ENCODE results near the gene SMC4. TPM values are rescaled to one million over a fixed set of nuclear protein-coding genes. Genes with fewer than 3 reads are reported as not detected.

SMC4 gene
- total and polyA plus RNA-seq, 2 of the 8 experiments (the other 6 are each of a cell fraction or from before 2014, with no cell fraction given), result 26.6 to 118 TPM

DNA sequence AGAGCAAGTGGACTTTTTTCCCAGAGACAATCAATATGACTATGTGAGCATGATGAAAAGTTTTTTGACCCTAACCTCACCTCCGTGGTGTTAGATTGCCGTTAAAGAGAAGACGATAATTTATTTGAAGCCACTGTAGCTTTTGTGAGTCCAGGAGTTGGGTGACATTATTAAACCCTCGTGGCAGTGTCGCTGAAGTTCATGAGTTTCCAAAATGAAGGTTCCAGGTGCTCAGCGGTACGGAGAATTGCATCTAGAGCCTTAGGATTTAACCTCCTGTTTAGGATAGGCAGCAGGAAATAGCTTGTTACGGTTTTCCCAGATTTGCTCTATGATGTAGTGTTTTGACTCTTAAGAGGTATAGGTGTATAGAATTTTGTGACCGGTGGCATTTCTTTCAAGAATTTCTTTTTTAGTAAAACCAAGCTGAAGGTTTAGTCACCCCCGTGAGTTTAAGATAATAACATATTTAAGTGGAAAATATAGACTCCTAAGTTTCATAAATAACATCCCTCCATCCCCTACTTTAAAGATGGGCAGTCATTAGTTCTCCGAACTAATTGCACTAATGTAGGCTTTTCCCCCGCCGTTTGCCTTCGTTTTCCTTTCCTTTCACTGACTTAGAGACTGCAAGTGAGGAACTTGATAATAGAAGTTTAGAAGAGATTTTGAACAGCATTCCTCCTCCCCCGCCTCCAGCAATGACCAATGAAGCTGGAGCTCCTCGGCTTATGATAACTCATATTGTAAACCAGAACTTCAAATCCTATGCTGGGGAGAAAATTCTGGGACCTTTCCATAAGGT, 2.0 kb downstream of the SMC4 start:
- H3K4me1 ChIP-seq (replicated peaks in 1 of 4; ENCODE audit: control insufficient read depth in 3 of 4, insufficient read depth in 4 of 4, low read length in 3 of 4), result no peaks in the 10 kb centered on the region; a peak in 3 of 7 replicates
- DNase-seq (ENCODE audit: low read depth in 1 of 2, low spot score in 2 of 2) (no peak), FAIRE-seq (no peak)
- H3K4me3 ChIP-seq (ENCODE audit: extremely low read depth in 1 of 4, insufficient read depth in 2 of 4, low read depth in 3 of 4, low read length in 4 of 4), result peak overlapping the region; percentile 84 to 99 (median 92)
- H3K36me3 ChIP-seq (ENCODE audit: control insufficient read depth in 2 of 4, insufficient read depth in 4 of 4, low read length in 3 of 4), result peaks cover 0 to 26% (median 3%) of the 10 kb centered on the region in 4 experiments; a peak in 5 of 8 replicates
- no peak overlapping the region for H3K14ac ChIP-seq (ENCODE audit: insufficient read length)
- 31% methylated on average over 16 of the region's 16 CpGs; no CpG with 5 or more reads in 1 of the 2 experiments for WGBS, 2 experiments (ENCODE audit: extremely low coverage in 1 of 2, insufficient coverage in 1 of 2, insufficient read length in 1 of 2, insufficient replicate concordance in 2 of 2, low coverage in 1 of 2, low lambda C conversion rate in 2 of 2, missing lambda C conversion rate in 1 of 2)
- H4K91ac ChIP-seq (replicated peaks; ENCODE audit: insufficient read length, low read length), result no peak overlapping the region
- H2BK120ac ChIP-seq (replicated peaks; ENCODE audit: low read depth, low read length), result no peak overlapping the region
- H3K4me2 ChIP-seq (ENCODE audit: insufficient read depth in 1 of 2, low read depth in 2 of 2, low read length in 2 of 2), result peak overlapping the region; percentile 87 to 91
- no peak overlapping the region for H2BK15ac ChIP-seq (ENCODE audit: low read length)
- no peak overlapping the region for H3K4ac ChIP-seq (replicated peaks; ENCODE audit: insufficient read length, low read depth, low read length)
- no peak overlapping the region for H4K8ac ChIP-seq (ENCODE audit: extremely low read depth, insufficient read depth, low read length)
- H3K23me2 ChIP-seq (ENCODE audit: low read depth, low read length), result peaks cover 5% of the 10 kb centered on the region; the same call in 1 of the 2 replicates
- POLR2A ChIA-PET (ENCODE audit: partially characterized antibody), result interaction anchor here (0.9 to 1.4 kb wide), 5 partner anchors 9 to 48 kb away, joined by 3 to 6 read pairs (median 5); partner anchors contain the start of gene TRIM59
- H3K79me1 ChIP-seq (ENCODE audit: low read depth, low read length), result no peaks in the 10 kb centered on the region
- H4K20me1 ChIP-seq (replicated peaks in 1 of 2; ENCODE audit: control insufficient read depth in 1 of 2, insufficient read depth in 2 of 2, low read length in 2 of 2), result peaks cover 18% of the 10 kb centered on the region in 2 experiments
- H2BK20ac ChIP-seq (ENCODE audit: low read length), result no peak overlapping the region
- no peak overlapping the region for H3K23ac ChIP-seq (ENCODE audit: insufficient read length)
- H3K27ac ChIP-seq (ENCODE audit: low read depth, low read length), result no peak overlapping the region
- H2BK5ac ChIP-seq (ENCODE audit: low read depth, low read length), result no peak overlapping the region
- H4K5ac ChIP-seq (ENCODE audit: insufficient read length, low read depth, low read length), result no peak overlapping the region
- CTCF ChIA-PET (ENCODE audit: partially characterized antibody), result interaction anchor here (0.9 kb wide), 1 partner anchor 10 kb away, joined by 3 read pairs; no protein-coding TSS in a partner anchor
- H2AK5ac ChIP-seq (ENCODE audit: low read depth, low read length), result no peak overlapping the region
- no peak overlapping the region for H3K18ac ChIP-seq (ENCODE audit: extremely low read depth, low read length)
- H3K9ac ChIP-seq (replicated peaks in 1 of 4; ENCODE audit: extremely low read depth in 1 of 4, low read depth in 3 of 4, low read length in 3 of 4), result peak overlapping the region; percentile 14 to 99 (median 94)
- no peaks in the 10 kb centered on the region for H3K9me3 ChIP-seq (ENCODE audit: insufficient read depth in 2 of 2, low read depth in 1 of 2, low read length in 1 of 2)
- no peak overlapping the region for H3K56ac ChIP-seq (replicated peaks; ENCODE audit: insufficient read length, low read depth, low read length)
- TF ChIP-seq YY1 (IDR thresholded peaks at IDR 0.05; ENCODE audit: low read depth, low read length) (no peak), NRF1 (IDR thresholded peaks at IDR 0.05; ENCODE audit: low read depth, low read length) (no peak), RNF2 (IDR thresholded peaks at IDR 0.05; ENCODE audit: borderline replicate concordance, low read depth, low read length, missing control alignments, poor library complexity, severe bottlenecking) (no peak), HDAC6 (IDR thresholded peaks at IDR 0.05; ENCODE audit: low read depth, low read length) (no peak)
- H3K27me3 ChIP-seq (replicated peaks in 1 of 4; ENCODE audit: control insufficient read depth in 3 of 4, extremely low read depth in 1 of 4, insufficient read depth in 3 of 4, low read length in 3 of 4), result no peaks in the 10 kb centered on the region
- no peak overlapping the region for H2AFZ ChIP-seq (ENCODE audit: low read length)
- H2BK12ac ChIP-seq (ENCODE audit: low read depth, low read length), result no peak overlapping the region
- peaks cover 19 to 88% of the 10 kb centered on the region in 2 experiments for H3K79me2 ChIP-seq (ENCODE audit: control insufficient read depth in 1 of 2, insufficient read depth in 2 of 2, low read length in 2 of 2)
